Left ventricle myocardium inferior (tissue), 1 donor: ENCODE data around the gene EHF. TPM values are rescaled to one million over a fixed set of nuclear protein-coding genes. Genes with fewer than 3 reads are reported as not detected.

ENCODE experiments used
- DNase-seq: peaks from one replicate; pipeline ENCODE4 v3.0.0-alpha.2; 2020
- H3K27ac ChIP-seq: fragments of 200-600 bp; replicated peaks from 2 replicates; pipeline ENCODE4 v1.8.0; 2021
- H3K27me3 ChIP-seq: fragments of 200-600 bp; 2 replicates; pipeline ENCODE4 v1.8.0; 2021; ENCODE audit warnings: low read depth
- H3K36me3 ChIP-seq: fragments of 200-600 bp; 2 replicates; pipeline ENCODE4 v1.8.0; 2021
- H3K4me1 ChIP-seq: fragments of 200-600 bp; 2 replicates; pipeline ENCODE4 v1.8.0; 2021
- H3K4me3 ChIP-seq: fragments of 200-600 bp; 2 replicates; pipeline ENCODE4 v1.8.0; 2021; ENCODE audit warnings: mild to moderate bottlenecking, moderate library complexity
- H3K9me3 ChIP-seq: fragments of 200-600 bp; replicated peaks from 2 replicates; pipeline ENCODE4 v1.8.0; 2021
- intact Hi-C: fragments of 100-400 bp; cut with micrococcal nuclease; formaldehyde crosslinking; loops from one replicate; pipeline ENCODE4 v1.11.0; 2022
- total RNA-seq: library from RNA; stranded (reverse); fragmentation: NEBNext Ultra II Directional; extraction: Animal tissue kit (Norgen Biotek cat#: 25700); gene quantifications from one replicate; pipeline ENCODE4 v1.2.1, GENCODE V29; 2021
- TF ChIP-seq, protein P1 (sequence below): fragments of 200-600 bp; IDR thresholded peaks from 2 replicates; pipeline ENCODE4 v1.8.0; 2021; ENCODE audit warnings: antibody characterized with exemption, mild to moderate bottlenecking, borderline replicate concordance
- donor health status: DM: no; HTN: yes; CAD: no; lungs with severe emphysema.

Gene EHF
- total RNA-seq, 1 donor from 2014 or later: 1.6 TPM

DNA sequence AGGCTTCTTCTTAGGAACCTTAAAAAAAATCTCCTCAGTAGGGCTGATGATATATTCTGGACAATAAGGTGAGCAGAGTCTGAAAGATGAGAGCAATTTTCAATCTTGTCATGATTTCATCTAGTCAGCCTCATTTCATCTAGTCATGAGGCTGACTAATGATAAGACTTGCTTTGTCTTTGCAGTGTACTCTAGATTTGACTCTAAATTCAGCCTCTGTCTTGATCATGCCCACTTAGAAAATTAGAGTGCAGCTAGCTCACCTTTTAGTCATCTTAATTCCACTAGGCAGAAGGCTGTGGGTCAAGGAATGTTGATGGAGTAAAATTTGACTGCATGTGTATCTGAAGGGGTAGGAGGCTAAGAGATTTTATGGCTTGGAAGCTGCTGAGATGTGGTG, 5.5 kb downstream of the EHF start:
- intact Hi-C loops: no loop called here
- Histone ChIP-seq H3K9me3 (no peaks in the 10 kb centered on the region), H3K27me3 (no peaks in the 10 kb centered on the region), H3K36me3 (no peaks in the 10 kb centered on the region), H3K4me1 (no peaks in the 10 kb centered on the region), H3K27ac (no peak overlapping the region), H3K4me3 (no peak overlapping the region)
- TF ChIP-seq, protein P1, sequence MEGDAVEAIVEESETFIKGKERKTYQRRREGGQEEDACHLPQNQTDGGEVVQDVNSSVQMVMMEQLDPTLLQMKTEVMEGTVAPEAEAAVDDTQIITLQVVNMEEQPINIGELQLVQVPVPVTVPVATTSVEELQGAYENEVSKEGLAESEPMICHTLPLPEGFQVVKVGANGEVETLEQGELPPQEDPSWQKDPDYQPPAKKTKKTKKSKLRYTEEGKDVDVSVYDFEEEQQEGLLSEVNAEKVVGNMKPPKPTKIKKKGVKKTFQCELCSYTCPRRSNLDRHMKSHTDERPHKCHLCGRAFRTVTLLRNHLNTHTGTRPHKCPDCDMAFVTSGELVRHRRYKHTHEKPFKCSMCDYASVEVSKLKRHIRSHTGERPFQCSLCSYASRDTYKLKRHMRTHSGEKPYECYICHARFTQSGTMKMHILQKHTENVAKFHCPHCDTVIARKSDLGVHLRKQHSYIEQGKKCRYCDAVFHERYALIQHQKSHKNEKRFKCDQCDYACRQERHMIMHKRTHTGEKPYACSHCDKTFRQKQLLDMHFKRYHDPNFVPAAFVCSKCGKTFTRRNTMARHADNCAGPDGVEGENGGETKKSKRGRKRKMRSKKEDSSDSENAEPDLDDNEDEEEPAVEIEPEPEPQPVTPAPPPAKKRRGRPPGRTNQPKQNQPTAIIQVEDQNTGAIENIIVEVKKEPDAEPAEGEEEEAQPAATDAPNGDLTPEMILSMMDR: no peak
- no peak for DNase-seq

DNA sequence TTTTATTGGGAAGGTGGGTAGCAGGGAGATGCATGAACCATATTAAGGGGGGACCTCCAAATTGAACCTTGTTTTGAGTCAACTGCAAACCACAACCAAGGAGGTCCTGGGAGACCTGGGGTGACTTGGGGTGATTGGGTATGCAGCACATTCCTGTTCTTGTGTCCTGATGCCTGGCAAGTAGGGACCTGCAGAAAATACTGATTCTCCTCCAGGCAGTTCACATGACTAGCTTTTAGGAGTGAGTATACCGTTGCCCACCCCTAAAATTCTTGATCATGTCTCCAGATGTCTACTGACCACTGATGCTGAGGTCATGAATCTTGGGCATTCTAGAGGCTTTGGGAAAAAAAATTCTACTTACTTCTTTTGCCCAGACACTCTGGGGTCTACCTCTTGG, 6.3 kb downstream of the EHF start:
- TF ChIP-seq, protein P1: no peak
- H3K27ac ChIP-seq: no peak overlapping the region
- H3K4me1 ChIP-seq: peaks cover 6% of the 10 kb centered on the region
- no peaks in the 10 kb centered on the region for H3K27me3 ChIP-seq
- no peak for DNase-seq
- no peak overlapping the region for H3K4me3 ChIP-seq
- H3K36me3 ChIP-seq: no peaks in the 10 kb centered on the region
- no peaks in the 10 kb centered on the region for H3K9me3 ChIP-seq
- intact Hi-C loops: no loop called here

DNA sequence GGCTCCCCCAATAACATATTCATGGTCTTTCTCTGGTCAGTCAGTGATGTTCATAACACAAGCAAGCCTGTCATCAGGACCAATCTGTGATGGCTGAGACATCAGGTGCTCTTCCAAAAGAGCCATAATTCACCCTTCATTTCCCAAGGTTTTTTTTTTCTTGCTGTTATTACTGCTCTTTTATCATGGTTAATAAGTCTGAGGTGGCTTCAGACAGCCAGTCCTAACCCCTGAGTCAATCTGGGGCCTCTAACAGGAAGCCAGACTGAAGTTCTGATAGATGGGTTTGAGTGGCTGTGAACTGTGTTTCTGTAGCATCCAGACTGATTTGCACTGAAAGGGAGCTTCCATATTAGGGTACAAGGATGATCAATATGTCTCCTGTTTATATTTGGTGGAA, 8.8 kb downstream of the EHF start:
- TF ChIP-seq, protein P1: no peak
- DNase-seq: no peak
- Histone ChIP-seq H3K4me3 (no peak overlapping the region), H3K9me3 (no peaks in the 10 kb centered on the region), H3K27me3 (no peaks in the 10 kb centered on the region), H3K27ac (no peak overlapping the region), H3K4me1 (peaks cover 13% of the 10 kb centered on the region), H3K36me3 (no peaks in the 10 kb centered on the region)
- intact Hi-C loops: no loop called here

DNA sequence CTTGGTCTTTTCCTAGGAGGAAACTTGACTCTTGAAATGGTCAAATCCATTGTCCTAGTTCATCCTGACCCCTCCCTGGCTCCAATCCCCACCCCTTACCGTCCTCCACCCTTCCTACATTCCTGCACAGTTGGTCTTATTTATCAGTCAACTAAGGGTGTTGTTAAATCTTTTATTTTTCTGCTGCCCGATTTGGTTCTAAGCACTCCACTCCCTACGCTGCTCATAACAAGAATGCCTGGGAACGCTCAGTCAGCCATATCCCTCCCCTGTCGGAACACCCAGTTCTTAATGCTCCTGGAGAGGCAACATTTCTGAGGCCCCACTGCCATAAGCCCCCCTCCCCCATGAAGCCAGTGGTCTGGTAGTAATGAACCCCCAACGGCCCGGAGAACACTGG, 9.7 kb downstream of the EHF start:
- H3K9me3 ChIP-seq: no peaks in the 10 kb centered on the region

DNA sequence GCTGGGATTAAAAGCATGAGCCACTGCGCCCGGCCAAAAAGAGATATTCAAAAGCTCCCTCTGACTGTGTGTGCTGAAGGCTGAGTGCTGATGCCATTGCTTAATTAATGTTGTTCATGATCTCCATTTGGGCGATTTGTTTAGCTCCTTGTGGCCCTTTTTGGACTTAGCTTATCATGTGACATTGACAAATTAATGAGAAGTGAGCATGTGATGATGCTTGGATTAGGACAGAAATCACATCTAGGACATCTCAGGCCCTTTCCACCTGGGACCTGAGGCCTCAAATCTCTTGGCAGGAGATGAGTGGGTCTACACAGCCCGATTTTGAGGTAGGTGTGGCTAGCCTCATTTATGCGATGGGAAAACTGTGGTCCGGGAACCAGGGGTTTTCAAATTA, 10.4 kb downstream of the EHF start:
- H3K27ac ChIP-seq: no peak overlapping the region

More for the DNA sequence above, 9.7 kb downstream of the EHF start:
- TF ChIP-seq, protein P1: no peak
- no peak overlapping the region for H3K4me3 ChIP-seq
- intact Hi-C loops: no loop called here
- DNase-seq: no peak
- no peaks in the 10 kb centered on the region for H3K36me3 ChIP-seq
- no peak overlapping the region for H3K27ac ChIP-seq
- H3K4me1 ChIP-seq: peaks cover 13% of the 10 kb centered on the region
- no peaks in the 10 kb centered on the region for H3K27me3 ChIP-seq

More for the DNA sequence above, 10.4 kb downstream of the EHF start:
- DNase-seq: no peak
- Histone ChIP-seq H3K27me3 (no peaks in the 10 kb centered on the region), H3K4me3 (no peak overlapping the region), H3K4me1 (peaks cover 13% of the 10 kb centered on the region), H3K36me3 (no peaks in the 10 kb centered on the region), H3K9me3 (no peaks in the 10 kb centered on the region)
- intact Hi-C loops: no loop called here
- TF ChIP-seq, protein P1: no peak
